SKM-1 (cell line): Measurements from ENCODE around the gene KRT73.

Source experiments
- DNase-seq: peaks from one replicate; lab custom pipeline; 2025; ENCODE audit not compliant: unreplicated experiment; lab: John Stamatoyannopoulos, UW

Gene KRT73

DNA sequence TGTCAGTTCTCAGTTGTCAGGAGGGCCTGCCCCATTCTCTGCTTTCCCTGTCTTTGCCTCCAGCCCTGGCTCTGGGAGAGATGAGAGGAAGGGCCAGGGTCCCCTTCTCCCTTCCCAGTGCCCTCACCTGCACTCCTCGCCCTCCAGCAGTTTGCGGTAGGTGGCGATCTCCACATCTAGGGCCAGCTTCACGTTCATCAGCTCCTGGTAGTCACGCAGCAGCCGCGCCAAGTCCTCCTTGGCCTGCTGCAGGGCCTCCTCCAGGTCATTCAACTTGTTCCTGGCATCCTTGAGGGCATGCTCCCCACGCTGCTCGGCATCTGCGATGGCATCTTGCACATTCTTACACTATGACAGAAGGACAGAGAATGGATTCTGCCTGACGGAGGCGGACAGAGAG, 28.3 kb upstream of the KRT73 start:
- DNase-seq = no peak

GRCh38 chr12:52645982-52646381, 27.6 kb upstream of the KRT73 start:
- DNase-seq = no peak

DNA sequence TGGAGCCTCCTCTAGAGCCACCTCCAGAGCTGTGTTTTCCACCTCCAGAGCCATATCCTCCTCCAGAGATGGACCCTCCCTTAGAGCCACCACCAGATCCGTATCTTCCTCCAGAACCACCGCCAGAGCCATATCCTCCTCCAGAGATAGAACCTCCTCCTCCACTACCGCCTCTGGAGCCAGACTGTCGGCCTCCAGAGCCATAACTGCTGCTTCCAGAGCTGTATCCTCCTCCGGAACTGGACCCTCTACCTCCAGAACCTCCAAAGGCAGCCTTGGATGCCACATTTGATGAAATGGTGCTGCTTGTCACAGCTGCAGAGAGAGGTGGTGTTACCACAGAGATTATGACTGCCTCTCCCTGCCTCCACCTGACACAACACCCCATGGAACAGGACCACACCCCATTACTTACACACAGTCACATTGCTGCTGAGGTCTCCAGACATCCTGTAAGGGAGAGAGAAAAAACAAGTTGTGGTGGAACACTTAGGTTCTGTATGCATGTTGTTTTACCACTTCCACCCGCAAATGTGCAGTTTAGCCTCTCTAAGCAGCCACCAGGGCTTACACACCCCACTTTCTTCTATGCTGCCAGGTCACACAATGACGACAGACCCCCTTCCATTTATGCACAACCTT, 26.9 kb upstream of the KRT73 start:
- no peak for DNase-seq

GRCh38 chr12:52644078-52644415, 25.7 kb upstream of the KRT73 start:
- no peak for DNase-seq

DNA sequence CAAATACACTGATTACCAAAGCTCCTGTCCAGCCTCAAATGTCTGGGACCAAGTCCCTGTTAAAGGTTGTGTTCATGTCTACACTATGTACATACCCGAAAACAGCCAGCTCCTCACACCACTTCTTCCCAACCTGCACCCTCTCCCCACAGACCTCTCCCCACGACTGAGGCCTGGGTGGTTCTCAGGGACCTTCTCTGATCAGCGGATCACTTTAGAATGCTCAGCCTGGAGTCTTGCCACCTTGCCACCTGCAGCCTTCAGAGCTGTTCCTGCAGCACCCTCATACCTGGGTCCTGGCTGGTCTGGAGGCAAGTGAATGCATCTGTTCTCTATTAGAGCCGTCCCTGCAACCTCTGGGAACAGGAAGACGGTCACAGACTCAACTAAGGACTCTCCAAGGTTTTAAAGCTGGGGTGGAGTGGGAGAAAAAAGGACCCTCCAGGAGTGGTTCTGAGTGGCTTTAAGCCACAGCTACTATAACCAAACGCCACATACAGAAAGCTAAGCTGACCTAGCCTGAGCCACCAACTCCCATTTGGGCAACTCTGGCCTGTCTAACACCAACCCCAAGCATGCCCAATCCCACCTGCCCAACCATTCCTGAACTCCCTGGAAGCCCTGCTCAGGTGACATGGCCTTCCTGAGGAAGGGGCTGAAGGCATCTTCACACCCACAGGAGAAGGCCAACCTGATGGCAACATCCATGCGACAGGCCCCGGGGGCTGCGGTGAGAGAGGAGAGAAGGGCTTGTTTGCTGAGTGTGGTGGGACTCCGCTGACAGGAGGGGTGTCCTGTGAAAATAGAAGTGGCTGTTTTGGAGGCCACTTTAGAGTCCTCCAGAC, 25.1 kb upstream of the KRT73 start:
- DNase-seq = no peak

GRCh38 chr12:52641468-52641867, 23.1 kb upstream of the KRT73 start:
- no peak for DNase-seq

GRCh38 chr12:52637299-52637698, 18.9 kb upstream of the KRT73 start:
- DNase-seq = no peak

- no peak for DNase-seq
Measured at GRCh38 chr12:52636592-52637258, 18.4 kb upstream of the KRT73 start.

DNA sequence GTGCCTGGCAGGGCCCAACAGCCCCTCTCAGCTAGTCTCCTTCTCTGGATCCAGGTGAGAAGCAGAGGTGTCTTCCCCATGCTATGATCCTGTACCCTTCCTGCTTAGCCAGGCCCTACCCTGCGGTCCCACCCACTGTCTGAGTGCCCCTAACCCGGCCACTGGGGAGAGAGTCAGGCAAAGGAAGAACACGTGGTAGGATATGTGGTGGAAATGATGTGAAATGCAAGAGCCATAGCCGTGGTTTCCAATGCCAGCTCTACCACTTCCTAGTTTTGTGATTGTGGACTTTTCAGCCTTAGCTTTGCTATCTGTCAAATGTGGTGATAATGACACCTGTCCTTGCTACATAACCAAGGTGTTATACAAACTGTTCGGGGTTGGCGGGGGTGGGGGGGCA, 17.8 kb upstream of the KRT73 start:
- DNase-seq = no peak

DNA sequence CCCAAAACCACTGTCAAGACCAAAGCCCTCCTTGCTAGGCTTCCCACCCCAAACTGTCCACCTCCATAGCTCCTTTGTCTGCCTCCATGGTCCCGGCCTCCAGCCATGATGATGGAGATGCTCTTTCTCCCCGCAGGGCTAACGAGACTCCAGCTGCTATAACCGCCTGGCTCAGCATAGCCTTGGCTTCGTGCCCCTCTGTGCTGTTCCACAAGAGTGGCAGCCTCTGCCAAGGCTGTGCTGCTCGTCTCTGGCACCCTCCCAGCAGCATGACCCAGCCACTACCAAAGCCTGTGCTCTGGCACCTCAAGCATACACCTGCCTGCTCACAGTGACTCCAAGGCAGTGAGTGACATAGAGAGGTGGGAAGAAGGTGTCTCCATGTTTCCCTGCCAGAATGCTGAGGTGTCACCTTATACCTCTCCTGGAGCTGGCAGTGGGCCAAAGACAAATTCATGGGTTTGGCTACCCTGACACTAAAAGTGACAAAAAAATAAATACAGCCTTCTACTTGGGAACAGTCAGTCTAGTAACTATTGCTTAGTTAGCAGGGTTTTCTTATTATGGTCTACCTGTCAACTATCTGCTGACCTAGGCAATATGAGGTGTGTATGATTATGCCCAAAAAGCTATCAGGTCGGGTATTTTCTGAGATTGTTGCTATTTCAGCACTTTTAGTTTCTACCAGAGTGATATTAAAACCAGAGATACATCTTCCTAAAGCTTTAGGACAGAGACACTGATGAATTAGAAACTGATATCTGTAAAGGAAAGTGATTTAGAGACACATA, 16.1 kb upstream of the KRT73 start:
- no peak for DNase-seq

- DNase-seq = no peak
Measured at GRCh38 chr12:52633383-52633782, 15.0 kb upstream of the KRT73 start.

DNA sequence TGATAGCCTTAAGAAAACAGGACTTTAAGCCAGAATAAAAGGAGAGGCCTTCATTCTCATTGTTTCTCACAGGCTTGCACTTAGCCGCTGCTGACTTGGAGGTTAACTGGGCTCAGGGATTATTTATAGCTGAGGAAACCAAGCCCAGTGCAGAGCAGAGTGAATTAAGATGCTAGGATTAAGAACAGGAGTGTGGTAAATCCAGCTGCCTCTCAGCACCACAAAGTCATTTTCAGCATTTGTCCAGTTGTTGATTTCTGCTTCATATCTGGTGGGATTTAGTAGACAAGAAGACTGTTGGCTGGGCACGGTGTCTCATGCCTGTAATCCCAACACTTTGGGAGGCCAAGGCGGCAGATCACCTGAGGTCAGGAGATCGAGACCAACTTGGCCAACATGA, 14.3 kb upstream of the KRT73 start:
- DNase-seq = no peak

DNA sequence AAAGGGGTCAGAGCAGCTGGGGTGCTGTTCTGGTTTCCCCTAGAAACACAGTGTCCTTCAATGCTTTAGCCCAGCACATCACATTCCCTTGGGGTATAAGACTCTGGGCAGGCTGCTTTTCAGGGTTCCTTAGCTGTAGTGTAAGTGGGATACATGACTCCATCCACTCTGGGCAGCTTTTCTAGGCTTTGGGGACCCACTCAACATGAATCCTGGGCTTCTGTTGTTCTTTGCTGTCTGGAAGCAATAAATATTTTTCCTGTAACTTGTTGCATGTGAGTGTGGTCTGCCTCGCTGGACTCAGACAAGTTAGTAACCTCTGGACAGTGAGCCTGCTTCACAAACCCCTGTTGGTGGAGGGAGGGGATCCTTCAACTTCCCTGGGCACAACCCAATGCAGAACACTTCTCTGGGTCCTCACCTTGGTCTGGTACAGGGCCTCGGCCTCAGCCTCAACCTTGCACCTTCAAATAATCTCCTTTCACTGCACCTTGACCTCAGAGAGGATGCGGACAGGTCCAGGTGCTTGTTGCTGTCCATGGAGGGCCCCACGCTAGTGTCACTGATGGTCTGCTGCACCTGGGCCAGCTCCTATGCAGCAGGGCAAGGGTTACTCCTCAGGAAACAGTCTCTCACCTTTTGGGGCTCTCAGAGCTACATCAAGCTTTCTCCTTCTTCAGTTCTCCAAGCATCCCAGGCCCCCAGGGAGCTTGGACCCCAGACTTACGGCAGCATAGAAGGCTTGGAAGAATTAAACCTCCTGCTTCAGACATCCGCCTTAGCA, 13.5 kb upstream of the KRT73 start:
- DNase-seq = no peak

DNA sequence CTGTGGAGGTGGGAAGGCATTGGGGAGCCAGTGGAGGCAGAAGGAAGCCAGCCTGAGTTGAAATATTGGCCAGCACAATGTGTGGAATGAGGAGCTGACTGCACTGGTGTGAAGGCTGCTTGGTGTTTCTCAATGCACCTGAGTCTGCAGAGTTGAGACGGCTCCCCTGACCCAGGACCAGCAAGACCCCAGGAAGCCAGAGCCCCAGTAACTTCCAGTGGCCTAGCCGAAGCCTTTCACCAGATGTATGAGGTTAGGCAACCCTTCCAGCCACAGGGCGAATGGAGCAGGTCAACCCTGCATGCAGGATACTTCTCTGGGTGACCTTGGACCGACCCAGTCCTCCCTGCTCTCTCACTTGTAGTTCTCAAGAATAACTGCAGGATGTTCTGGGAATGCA, 12.9 kb upstream of the KRT73 start:
- DNase-seq = no peak

DNA sequence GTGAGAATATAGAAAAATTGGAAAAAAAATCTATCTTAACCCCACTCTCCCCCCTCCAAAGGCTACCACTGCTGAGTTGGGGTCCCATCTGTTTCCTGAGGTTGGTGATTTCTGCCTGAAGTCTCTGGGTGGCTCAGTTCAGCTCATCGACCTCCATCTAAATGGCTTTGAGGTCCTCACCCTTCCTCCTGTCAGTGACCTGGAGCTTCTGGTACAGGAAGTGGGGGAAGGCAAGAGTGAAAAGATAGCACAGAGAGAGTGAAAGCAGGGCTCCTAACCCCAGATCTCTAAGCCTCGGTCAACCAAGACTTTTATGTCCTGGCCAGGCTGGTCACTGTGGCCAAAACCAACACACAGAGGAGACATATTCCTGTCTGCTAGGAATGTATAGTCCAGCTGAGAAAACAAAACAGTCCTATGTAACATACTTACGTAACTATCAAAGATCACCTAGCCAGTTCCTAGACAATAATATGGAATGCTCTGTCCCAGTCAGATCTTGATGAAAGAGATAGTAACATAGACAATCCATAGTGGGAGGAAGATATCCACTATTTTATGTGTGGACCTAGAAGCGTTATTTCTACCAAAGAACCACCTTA, 12.3 kb upstream of the KRT73 start:
- DNase-seq = no peak

- DNase-seq = no peak
Measured at GRCh38 chr12:52630008-52630500, 11.7 kb upstream of the KRT73 start.

- DNase-seq = no peak
Measured at GRCh38 chr12:52629281-52630007, 11.1 kb upstream of the KRT73 start.

DNA sequence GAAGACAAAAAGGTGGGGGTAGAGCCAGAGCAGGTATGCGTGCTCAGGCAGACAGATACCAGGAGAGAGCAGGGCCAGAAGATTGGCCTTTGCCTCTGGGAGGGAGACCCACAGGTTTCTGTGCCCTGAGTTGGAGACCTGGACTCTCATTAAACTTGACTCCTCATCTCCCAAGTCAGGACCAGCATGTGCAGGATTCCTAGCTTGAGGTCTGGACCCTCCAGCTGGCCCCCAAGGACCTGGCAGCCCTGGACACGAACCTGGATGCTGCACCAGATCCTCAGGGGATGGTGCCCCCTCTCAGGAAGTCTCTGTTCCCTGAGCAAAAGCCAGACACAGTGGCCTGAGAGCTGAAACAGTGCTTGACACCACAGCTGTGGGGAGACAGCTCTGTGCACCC, 10.5 kb upstream of the KRT73 start:
- DNase-seq = no peak

- no peak for DNase-seq
Measured at GRCh38 chr12:52628111-52628507, 9.8 kb upstream of the KRT73 start.
